Measurements from ENCODE around the gene C19orf67. TPM values are rescaled to one million over a fixed set of nuclear protein-coding genes. Genes with fewer than 3 reads are reported as not detected.

Gene C19orf67
- polyA plus RNA-seq (2012; ENCODE audit: insufficient read length, low read depth), result not detected

- TF ChIP-seq REST (IDR thresholded peaks at IDR 0.05; ENCODE audit: insufficient read depth in 1 of 2, low read depth in 2 of 2, low read length in 2 of 2) (no peak), TAF1 (IDR thresholded peaks at IDR 0.05; ENCODE audit: borderline replicate concordance, insufficient read depth, low read length) (no peak), POLR2AphosphoS5 (IDR thresholded peaks at IDR 0.05; ENCODE audit: low read depth, low read length) (no peak), SIN3A (IDR thresholded peaks at IDR 0.05; ENCODE audit: borderline replicate concordance, insufficient read depth, low read length) (no peak), FOXP2 (optimal IDR thresholded peaks at IDR 0.05; ENCODE audit: borderline replicate concordance, extremely low read depth, extremely low read length, insufficient read depth) (no peak)
Measured at GRCh38 chr19:14085309-14085995, at the start of gene C19orf67. Gene C19orf67, minus strand, starts transcription at chr19:14085783. Its CDS starts 156 bp downstream, at chr19:14085627.

GRCh38 chr19:14135355-14135754, 49.8 kb upstream of the C19orf67 start:
- TF ChIP-seq POLR2AphosphoS5 (IDR thresholded peaks at IDR 0.05; ENCODE audit: low read depth, low read length) (0 out of 2 replicates have a peak, but pooled peaks have one; percentile 19), FOXP2 (optimal IDR thresholded peaks at IDR 0.05; ENCODE audit: borderline replicate concordance, extremely low read depth, extremely low read length, insufficient read depth) (no peak)

- TF ChIP-seq POLR2AphosphoS5 (IDR thresholded peaks at IDR 0.05; ENCODE audit: low read depth, low read length), result no peak; the same call in 1 of the 2 replicates
- TF ChIP-seq REST (IDR thresholded peaks at IDR 0.05; ENCODE audit: insufficient read depth in 1 of 2, low read depth in 2 of 2, low read length in 2 of 2), result no peak
- no peak for TF ChIP-seq SIN3A (IDR thresholded peaks at IDR 0.05; ENCODE audit: borderline replicate concordance, insufficient read depth, low read length)
- no peak for TF ChIP-seq TAF1 (IDR thresholded peaks at IDR 0.05; ENCODE audit: borderline replicate concordance, insufficient read depth, low read length)
- TF ChIP-seq FOXP2 (optimal IDR thresholded peaks at IDR 0.05; ENCODE audit: borderline replicate concordance, extremely low read depth, extremely low read length, insufficient read depth), result no peak
Measured at GRCh38 chr19:14127929-14128509, 42.4 kb upstream of the C19orf67 start.

- TF ChIP-seq POLR2AphosphoS5 (IDR thresholded peaks at IDR 0.05; ENCODE audit: low read depth, low read length) (no peak), SIN3A (IDR thresholded peaks at IDR 0.05; ENCODE audit: borderline replicate concordance, insufficient read depth, low read length) (no peak), REST (IDR thresholded peaks at IDR 0.05; ENCODE audit: insufficient read depth in 1 of 2, low read depth in 2 of 2, low read length in 2 of 2) (no peak), FOXP2 (optimal IDR thresholded peaks at IDR 0.05; ENCODE audit: borderline replicate concordance, extremely low read depth, extremely low read length, insufficient read depth) (no peak)
Measured at GRCh38 chr19:14127176-14127575, 41.6 kb upstream of the C19orf67 start.

GRCh38 chr19:14122924-14123323, 37.3 kb upstream of the C19orf67 start:
- no peak for TF ChIP-seq TAF1 (IDR thresholded peaks at IDR 0.05; ENCODE audit: borderline replicate concordance, insufficient read depth, low read length)
- TF ChIP-seq REST (IDR thresholded peaks at IDR 0.05; ENCODE audit: insufficient read depth in 1 of 2, low read depth in 2 of 2, low read length in 2 of 2), result no peak
- TF ChIP-seq FOXP2 (optimal IDR thresholded peaks at IDR 0.05; ENCODE audit: borderline replicate concordance, extremely low read depth, extremely low read length, insufficient read depth), result no peak
- no peak for TF ChIP-seq POLR2AphosphoS5 (IDR thresholded peaks at IDR 0.05; ENCODE audit: low read depth, low read length)
- TF ChIP-seq SIN3A (IDR thresholded peaks at IDR 0.05; ENCODE audit: borderline replicate concordance, insufficient read depth, low read length), result no peak
